Measurements from ENCODE around the gene FLYWCH2. TPM values are rescaled to one million over a fixed set of nuclear protein-coding genes. Genes with fewer than 3 reads are reported as not detected.

FLYWCH2 gene, protein sequence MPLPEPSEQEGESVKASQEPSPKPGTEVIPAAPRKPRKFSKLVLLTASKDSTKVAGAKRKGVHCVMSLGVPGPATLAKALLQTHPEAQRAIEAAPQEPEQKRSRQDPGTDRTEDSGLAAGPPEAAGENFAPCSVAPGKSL
- polyA plus RNA-seq = 3.5 and 8.7 TPM in 2 replicates

DNA sequence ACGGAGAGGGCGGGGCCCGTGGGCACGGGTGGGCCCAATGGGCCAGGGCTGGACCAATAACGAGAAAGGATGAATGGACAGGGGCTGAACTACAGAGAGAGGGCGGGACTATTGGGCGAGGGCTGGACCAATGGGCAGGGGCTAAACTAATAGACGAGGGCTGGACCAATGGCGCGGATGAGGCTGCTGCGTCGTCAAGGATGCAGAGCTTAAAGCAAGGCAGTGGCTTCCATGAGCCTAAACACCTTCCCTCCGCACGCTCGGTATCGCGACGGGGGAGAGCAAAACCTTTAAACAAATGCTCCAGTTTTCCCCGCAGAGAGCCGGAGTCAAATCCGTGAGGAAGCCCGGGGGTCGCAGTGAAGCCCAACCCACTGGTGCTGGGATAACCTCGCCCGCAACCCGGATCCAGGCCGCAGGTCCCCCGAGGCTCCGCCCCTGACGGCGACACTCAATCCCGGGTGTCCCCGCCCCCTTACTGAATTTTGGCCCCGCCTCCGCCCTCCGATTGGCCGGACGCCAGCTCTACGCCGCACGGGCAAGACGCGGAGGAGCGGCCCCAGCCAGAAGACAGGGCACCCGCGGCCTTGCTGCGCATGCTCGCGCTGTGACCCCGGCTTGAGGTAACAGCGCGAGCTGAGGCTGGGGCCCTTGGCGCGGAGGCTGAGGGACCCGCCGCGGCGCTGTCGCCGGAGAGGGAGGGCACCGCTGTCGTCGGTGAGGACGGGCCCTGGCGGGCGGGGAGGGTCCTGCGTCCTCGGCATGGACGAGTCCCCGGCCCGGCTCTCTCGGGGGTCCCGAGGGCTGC lies at the start of gene FLYWCH2:
TSS of gene FLYWCH2 (plus strand) at position 566 of the 808 bp plus-strand sequence. CDS start 13,235 bp downstream, outside the sequence.

DNA sequence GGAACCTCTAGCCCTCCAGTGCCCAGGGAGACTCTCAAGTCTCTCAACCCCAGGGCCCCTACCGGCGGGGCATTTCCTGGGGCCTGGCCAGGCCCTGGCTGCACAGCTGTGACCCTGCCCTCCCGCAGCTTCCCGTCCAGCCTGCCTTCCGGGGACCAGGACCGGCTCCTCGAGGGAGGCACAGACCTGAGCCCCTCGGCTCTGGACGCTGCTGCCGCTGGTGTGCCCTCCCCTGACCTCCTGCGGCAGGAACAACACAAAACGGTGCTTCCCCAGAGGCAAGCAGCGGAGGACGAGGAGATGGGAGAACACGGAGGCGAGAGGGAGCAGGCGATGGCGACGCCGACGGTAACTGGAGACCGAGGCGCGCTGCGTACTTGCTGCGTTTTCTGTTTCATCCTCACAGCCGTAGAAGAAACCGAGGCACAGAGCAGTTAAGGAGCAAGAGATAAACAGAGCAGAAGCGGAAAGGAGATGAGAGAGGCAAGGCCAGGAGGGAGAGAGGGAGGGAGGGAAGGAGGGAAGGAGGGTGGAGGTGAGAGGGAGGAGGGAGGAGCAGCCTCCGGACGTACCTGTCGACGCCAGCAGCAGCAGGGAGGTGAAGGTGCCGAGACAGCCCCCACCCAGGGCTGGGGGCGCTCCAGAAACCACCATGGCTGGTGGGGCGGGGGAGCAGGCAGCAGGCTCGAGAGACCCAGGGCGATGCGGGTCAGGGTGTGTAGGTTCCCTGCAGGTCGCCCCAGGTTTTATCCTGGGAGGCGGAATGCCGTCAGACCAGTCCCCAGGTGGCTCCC lies 25.4 kb upstream of the FLYWCH2 start, which contains the start of gene PRSS22:
TSS of gene PRSS22 (minus strand) at position 720 of the 794 bp plus-strand sequence. CDS start at position 654, 66 bp downstream.

DNA sequence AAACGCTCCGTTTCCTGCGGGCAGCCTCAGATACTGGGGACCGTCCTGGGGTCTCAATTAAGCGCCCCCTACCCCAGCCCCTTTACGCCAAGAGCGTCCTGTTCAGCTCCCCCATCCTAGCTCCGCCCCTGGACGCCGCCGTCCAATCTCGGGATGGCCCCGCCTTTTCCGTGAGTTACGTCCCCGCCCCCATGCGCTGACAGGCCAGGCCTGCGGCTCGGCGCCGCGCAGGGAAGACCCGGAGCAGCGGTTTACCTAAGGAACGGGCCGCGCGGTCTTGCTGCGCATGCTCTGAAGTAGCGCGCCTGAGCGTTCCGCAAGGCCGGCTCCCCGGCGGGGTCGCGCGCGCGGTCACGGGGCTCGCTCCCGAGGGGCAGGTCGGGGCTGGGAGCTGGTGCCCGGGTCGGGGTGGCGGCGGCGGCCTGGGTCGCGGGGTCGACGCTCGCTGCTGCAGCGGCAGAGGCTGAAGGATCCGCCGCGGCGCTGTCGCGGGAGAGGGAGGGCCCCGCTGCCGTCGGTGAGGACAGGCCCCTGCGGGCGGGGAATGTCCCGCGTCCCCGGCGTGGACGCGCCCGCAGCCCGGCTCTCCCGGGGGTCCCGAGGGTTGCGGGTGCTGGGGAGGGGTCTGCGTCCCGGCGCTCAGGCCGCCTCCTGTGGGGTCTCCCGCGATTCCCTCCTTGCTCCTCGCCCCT lies 28.8 kb downstream of the FLYWCH2 start, which contains the start of gene FLYWCH1:
TSS of gene FLYWCH1 (plus strand) at position 294 of the 692 bp plus-strand sequence. CDS start 17,755 bp downstream, outside the sequence.

Other genes starting within 250 kb of the FLYWCH2 start
- gene KCTD5, start 200.7 kb upstream of the FLYWCH2 start, polyA plus RNA-seq = 2.2 and 3.6 TPM in 2 replicates
- gene PRSS27, start 163.0 kb upstream of the FLYWCH2 start, polyA plus RNA-seq = 0.10 TPM in 1 of 2 replicates, not detected in the other
- gene SRRM2, start 130.6 kb upstream of the FLYWCH2 start, polyA plus RNA-seq = 36.8 and 60.4 TPM in 2 replicates
- 1,180 and 1,450 TPM in 2 replicates for gene ELOB, start 105.9 kb upstream of the FLYWCH2 start, polyA plus RNA-seq
- not detected in 2 replicates for gene PRSS33, start 95.7 kb upstream of the FLYWCH2 start, polyA plus RNA-seq
- gene PRSS41, start 84.7 kb upstream of the FLYWCH2 start, polyA plus RNA-seq = not detected in 2 replicates
- not detected in 2 replicates for gene PRSS21, start 66.0 kb upstream of the FLYWCH2 start, polyA plus RNA-seq
- gene ZG16B, start 52.9 kb upstream of the FLYWCH2 start, polyA plus RNA-seq = not detected in 2 replicates
- 1.9 and 3.8 TPM in 2 replicates for gene PRSS22, start 25.0 kb upstream of the FLYWCH2 start, polyA plus RNA-seq
- 3.2 and 4.7 TPM in 2 replicates for gene FLYWCH1, start 28.7 kb downstream of the FLYWCH2 start, polyA plus RNA-seq
- gene KREMEN2, start 81.1 kb downstream of the FLYWCH2 start, polyA plus RNA-seq = not detected in 2 replicates
- 0.26 TPM in 1 of 2 replicates, not detected in the other for gene PAQR4, start 86.1 kb downstream of the FLYWCH2 start, polyA plus RNA-seq
- 3.1 and 3.4 TPM in 2 replicates for gene PKMYT1, start 97.2 kb downstream of the FLYWCH2 start, polyA plus RNA-seq
- gene CLDN9, start 129.7 kb downstream of the FLYWCH2 start, polyA plus RNA-seq = 0.23 TPM in 1 of 2 replicates, not detected in the other
- gene CLDN6, start 135.0 kb downstream of the FLYWCH2 start, polyA plus RNA-seq = not detected in 2 replicates
- 1.9 TPM in 1 of 2 replicates, not detected in the other for gene TNFRSF12A, start 137.2 kb downstream of the FLYWCH2 start, polyA plus RNA-seq
- 67.2 and 82.7 TPM in 2 replicates for gene HCFC1R1, start 140.7 kb downstream of the FLYWCH2 start, polyA plus RNA-seq
- gene THOC6, start 140.8 kb downstream of the FLYWCH2 start, polyA plus RNA-seq = 0.93 and 1.8 TPM in 2 replicates
- not detected in 2 replicates for gene BICDL2, start 153.7 kb downstream of the FLYWCH2 start, polyA plus RNA-seq
- gene MMP25, start 163.3 kb downstream of the FLYWCH2 start, polyA plus RNA-seq = 0.20 TPM in 1 of 2 replicates, not detected in the other
- not detected in 2 replicates for gene IL32, start 182.4 kb downstream of the FLYWCH2 start, polyA plus RNA-seq
- gene ZSCAN10, start 216.1 kb downstream of the FLYWCH2 start, polyA plus RNA-seq = not detected in 2 replicates
- gene ZNF205, start 229.4 kb downstream of the FLYWCH2 start, polyA plus RNA-seq = not detected in 2 replicates

Data from Purkinje cell (primary cell).